B cell (primary cell): ENCODE measurements around the gene SIGLEC10.

Source experiments
- CTCF ChIP-seq: fragments of 200-600 bp; IDR thresholded peaks from one replicate; pipeline ENCODE4 v1.8.0; 2022; ENCODE audit warnings: antibody characterized with exemption, mild to moderate bottlenecking
- EZH2 ChIP-seq: IDR thresholded peaks from 2 replicates; pipeline ENCODE4 v1.6.1; 2012; ENCODE audit warnings: borderline replicate concordance, low read depth, mild to moderate bottlenecking, moderate library complexity, low read length; ENCODE audit not compliant: insufficient read depth, poor library complexity, severe bottlenecking

DNA sequence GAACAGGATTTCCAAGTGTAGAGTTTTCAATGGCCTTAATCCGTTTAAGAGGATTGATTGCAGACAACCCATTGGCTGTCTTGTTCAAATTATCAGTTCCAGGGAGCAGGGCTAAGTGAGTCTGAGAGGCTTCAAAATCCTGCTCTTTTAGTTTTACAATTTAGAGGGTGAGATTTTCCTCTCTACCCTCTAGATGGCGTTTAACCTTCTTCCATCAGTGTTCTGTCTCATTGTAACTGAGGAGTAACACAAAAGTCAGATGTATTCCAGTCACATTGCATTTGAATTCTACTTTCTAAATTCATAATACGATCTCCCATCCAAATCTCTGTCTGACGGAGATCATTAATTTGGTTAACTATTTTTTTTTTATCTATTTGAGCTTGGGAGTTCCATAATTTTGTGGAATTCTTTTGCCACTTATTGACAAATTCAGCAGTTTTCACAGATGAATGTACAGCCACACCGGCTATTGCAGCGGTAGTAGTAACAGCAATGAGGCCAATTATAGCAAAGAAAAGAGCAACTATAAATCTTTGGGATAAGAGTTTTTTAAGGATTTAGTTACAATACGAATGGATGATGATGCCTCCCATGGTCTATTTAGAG is 19.2 kb downstream of the SIGLEC10 start:
- TF ChIP-seq EZH2: no peak
- TF ChIP-seq CTCF: peak; percentile 80
